HEK293T (cell line): ENCODE measurements around the gene LUZP4.

Source experiments
- CTCF ChIA-PET: fragments of 350-600 bp; formaldehyde crosslinking; extraction: SDS; loops from one replicate; lab custom pipeline; 2021; ENCODE audit warnings: antibody characterized with exemption, inconsistent platforms; lab: Yijun Ruan, JAX
- POLR2A ChIA-PET: fragments of 350-600 bp; formaldehyde crosslinking; extraction: SDS; loops from one replicate; lab custom pipeline; 2020; ENCODE audit warnings: antibody characterized with exemption, inconsistent platforms; lab: Yijun Ruan, JAX
- DNase-seq: peaks from one replicate; pipeline ENCODE4 v3.0.0; 2012; ENCODE audit warnings: mixed read lengths; ENCODE audit errors: extremely low spot score
- ARNT ChIP-seq: fragments of 450-650 bp; IDR thresholded peaks from 2 replicates; pipeline ENCODE4 v1.6.1; 2017; ENCODE audit warnings: mild to moderate bottlenecking
- BHLHE40 ChIP-seq: fragments of 450-650 bp; IDR thresholded peaks from 2 replicates; pipeline ENCODE4 v1.6.1; 2016; ENCODE audit warnings: mild to moderate bottlenecking, moderate library complexity, borderline replicate concordance
- CTBP1 ChIP-seq: fragments of 450-650 bp; IDR thresholded peaks from 2 replicates; pipeline ENCODE4 v1.6.1; 2016; ENCODE audit warnings: borderline replicate concordance
- ELF4 ChIP-seq: fragments of 450-650 bp; IDR thresholded peaks from 2 replicates; pipeline ENCODE4 v1.6.1; 2017; ENCODE audit warnings: antibody characterized with exemption
- FOXA1 ChIP-seq: fragments of 450-650 bp; IDR thresholded peaks from 2 replicates; pipeline ENCODE4 v1.6.1; 2016; ENCODE audit warnings: mild to moderate bottlenecking
- FOXK2 ChIP-seq: fragments of 450-650 bp; IDR thresholded peaks from 2 replicates; pipeline ENCODE4 v1.6.1; 2016; ENCODE audit warnings: mild to moderate bottlenecking
- FOXM1 ChIP-seq: fragments of 450-650 bp; IDR thresholded peaks from 2 replicates; pipeline ENCODE4 v1.6.1; 2017; ENCODE audit warnings: mild to moderate bottlenecking, borderline replicate concordance
- HDGF ChIP-seq: fragments of 450-650 bp; IDR thresholded peaks from 2 replicates; pipeline ENCODE4 v1.6.1; 2017; ENCODE audit warnings: antibody characterized with exemption, borderline replicate concordance
- L3MBTL2 ChIP-seq: fragments of 450-650 bp; conservative IDR thresholded peaks from 2 replicates; pipeline ENCODE4 v1.6.1; 2016; ENCODE audit warnings: mild to moderate bottlenecking
- LEF1 ChIP-seq: fragments of 450-650 bp; IDR thresholded peaks from 2 replicates; pipeline ENCODE4 v1.6.1; 2017; ENCODE audit warnings: mild to moderate bottlenecking, borderline replicate concordance
- NFRKB ChIP-seq: fragments of 450-650 bp; IDR thresholded peaks from 2 replicates; pipeline ENCODE4 v1.6.1; 2016; ENCODE audit warnings: mild to moderate bottlenecking, moderate library complexity
- PKNOX1 ChIP-seq: fragments of 450-650 bp; IDR thresholded peaks from 2 replicates; pipeline ENCODE4 v1.6.1; 2016
- SP1 ChIP-seq: fragments of 450-650 bp; IDR thresholded peaks from 2 replicates; pipeline ENCODE4 v1.6.1; 2017
- SUZ12 ChIP-seq: fragments of 450-650 bp; IDR thresholded peaks from 2 replicates; pipeline ENCODE4 v1.6.1; 2016; ENCODE audit warnings: mild to moderate bottlenecking
- TARDBP ChIP-seq: fragments of 450-650 bp; IDR thresholded peaks from 2 replicates; pipeline ENCODE4 v1.6.1; 2016
- ZNF384 ChIP-seq: fragments of 450-650 bp; IDR thresholded peaks from 2 replicates; pipeline ENCODE4 v1.6.1; 2016

Gene LUZP4, protein sequence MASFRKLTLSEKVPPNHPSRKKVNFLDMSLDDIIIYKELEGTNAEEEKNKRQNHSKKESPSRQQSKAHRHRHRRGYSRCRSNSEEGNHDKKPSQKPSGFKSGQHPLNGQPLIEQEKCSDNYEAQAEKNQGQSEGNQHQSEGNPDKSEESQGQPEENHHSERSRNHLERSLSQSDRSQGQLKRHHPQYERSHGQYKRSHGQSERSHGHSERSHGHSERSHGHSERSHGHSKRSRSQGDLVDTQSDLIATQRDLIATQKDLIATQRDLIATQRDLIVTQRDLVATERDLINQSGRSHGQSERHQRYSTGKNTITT

DNA sequence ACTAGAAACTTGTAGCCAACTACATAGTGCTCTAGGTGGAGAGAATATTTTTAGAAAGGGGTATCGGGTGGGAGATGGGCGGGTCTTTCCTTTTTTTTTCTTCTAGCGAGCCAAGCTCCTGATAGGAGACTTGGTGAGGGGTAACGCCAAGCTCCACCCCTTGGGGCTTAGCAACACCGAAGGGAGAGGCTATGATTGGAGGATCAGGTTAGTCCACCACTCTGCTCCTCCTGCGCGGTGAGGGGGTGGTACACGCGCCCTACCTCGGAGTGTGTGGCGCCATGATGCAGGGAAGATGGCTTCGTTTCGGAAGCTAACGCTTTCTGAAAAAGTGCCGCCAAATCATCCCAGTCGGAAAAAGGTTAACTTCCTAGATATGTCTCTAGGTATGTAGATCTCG lies at the start of gene LUZP4:
LUZP4 (plus strand) TSS at position 251 of the 400 bp plus-strand sequence; CDS start at position 296, 45 bp downstream.
- TF ChIP-seq ARNT (no peak), NFRKB (no peak), SUZ12 (no peak), FOXA1 (no peak), ELF4 (no peak), L3MBTL2 (no peak), PKNOX1 (no peak), FOXM1 (no peak)
- ChIA-PET POLR2A (no interaction called here), CTCF (no interaction called here)
- no peak for DNase-seq

DNA sequence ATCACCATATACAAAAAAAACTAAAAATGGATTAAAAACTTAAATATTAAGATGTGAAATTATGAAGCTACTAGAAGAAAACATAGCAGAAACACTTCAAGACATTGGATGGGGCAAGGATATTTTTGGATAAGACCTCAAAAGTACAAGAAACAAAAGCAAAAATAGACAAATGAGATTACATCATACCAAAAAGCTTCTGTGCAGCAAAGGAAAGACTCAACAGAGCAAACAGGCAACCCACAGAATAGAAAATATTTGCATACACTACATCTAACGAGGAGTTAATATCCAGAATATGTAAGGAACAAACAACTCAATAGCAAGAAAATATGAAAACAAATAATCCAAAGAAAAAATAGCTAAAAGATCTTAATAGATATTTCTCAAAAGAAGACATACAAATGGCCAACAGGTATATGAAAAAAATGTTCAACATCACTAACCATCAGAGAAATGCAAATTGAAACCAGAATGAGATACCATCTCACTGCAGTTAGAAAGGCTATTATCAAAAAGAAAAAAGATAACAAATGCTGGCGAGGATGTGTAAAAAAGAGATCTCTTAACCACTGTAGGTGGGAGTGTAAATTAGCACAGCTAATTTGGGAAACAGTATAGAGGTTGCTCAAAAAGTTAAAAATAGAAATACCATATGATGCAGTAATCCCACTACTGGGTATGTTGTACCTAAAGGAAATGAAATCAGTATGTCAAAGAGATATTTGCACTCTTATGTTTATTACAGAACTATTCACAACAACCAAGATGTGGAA lies 37.9 kb upstream of the LUZP4 start:
- CTCF ChIA-PET, result interaction anchor here (0.7 kb wide), 1 partner anchor 76 kb away, joined by 5 read pairs; no protein-coding TSS in a partner anchor
- no peak for DNase-seq
- no peak for TF ChIP-seq TARDBP
- no peak for TF ChIP-seq L3MBTL2
- TF ChIP-seq ZNF384, result no peak
- no peak for TF ChIP-seq HDGF
- TF ChIP-seq FOXM1, result no peak
- no peak for TF ChIP-seq BHLHE40
- TF ChIP-seq LEF1, result no peak
- no peak for TF ChIP-seq FOXK2
- TF ChIP-seq SUZ12, result no peak
- no peak for TF ChIP-seq FOXA1
- TF ChIP-seq ELF4, result no peak
- no peak for TF ChIP-seq ARNT
- TF ChIP-seq NFRKB, result no peak
- no peak for TF ChIP-seq CTBP1
- TF ChIP-seq PKNOX1, result no peak
- POLR2A ChIA-PET, result no interaction called here

DNA sequence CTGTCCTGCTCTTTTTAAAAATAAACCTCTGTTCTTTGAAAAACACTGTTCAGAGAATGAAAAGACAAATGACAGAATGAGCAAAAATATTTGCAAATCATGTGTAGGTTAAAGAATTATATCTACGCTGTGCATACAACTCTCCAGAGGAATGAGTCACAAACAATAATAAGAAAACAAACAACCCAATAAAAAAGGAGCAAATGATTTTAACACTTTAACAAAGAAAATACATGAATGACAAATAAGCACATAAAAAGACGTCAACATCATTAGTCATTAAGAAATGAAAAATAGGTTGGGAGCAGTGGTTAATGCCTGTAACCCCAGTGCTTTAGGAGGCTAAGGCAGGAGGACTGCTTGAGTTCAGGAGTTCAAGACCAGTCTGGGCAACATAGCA lies 34.5 kb upstream of the LUZP4 start:
- POLR2A ChIA-PET, result no interaction called here
- no peak for TF ChIP-seq ELF4
- TF ChIP-seq HDGF, result no peak
- TF ChIP-seq BHLHE40, result no peak
- TF ChIP-seq SP1, result no peak
- TF ChIP-seq FOXK2, result no peak
- no peak for TF ChIP-seq FOXA1
- TF ChIP-seq CTBP1, result no peak
- TF ChIP-seq TARDBP, result no peak
- no peak for TF ChIP-seq L3MBTL2
- no peak for TF ChIP-seq ZNF384
- TF ChIP-seq LEF1, result no peak
- TF ChIP-seq SUZ12, result no peak
- TF ChIP-seq NFRKB, result no peak
- no peak for TF ChIP-seq PKNOX1
- no peak for TF ChIP-seq ARNT
- no peak for TF ChIP-seq FOXM1
- CTCF ChIA-PET, result interaction anchor here (0.6 kb wide), 1 partner anchor 27 kb away, joined by 3 read pairs; no protein-coding TSS in a partner anchor
- DNase-seq, result no peak

DNA sequence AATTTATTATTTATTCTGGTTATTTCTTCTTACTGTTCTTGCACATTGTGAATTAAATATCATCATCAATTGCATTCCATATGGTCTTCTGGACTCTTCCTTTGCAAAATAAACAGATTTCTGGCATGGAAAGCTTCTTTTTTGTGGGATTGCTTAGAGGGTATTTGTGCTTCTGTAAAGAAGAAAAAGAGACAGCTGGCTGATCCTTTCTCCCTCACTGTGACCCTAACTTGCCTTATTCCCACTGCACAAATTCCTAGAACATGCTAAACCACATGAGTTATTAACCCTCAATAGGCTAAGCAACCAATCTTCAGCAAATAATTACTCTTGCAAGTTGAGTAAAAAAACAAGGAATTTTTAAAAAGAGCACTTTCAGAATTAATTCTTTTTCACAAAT lies 31.8 kb upstream of the LUZP4 start:
- ChIA-PET POLR2A (no interaction called here), CTCF (no interaction called here)
- no peak for DNase-seq
- TF ChIP-seq CTBP1, result no peak
- TF ChIP-seq ARNT, result no peak
- TF ChIP-seq FOXM1, result no peak
- no peak for TF ChIP-seq PKNOX1
- TF ChIP-seq SUZ12, result no peak
- TF ChIP-seq LEF1, result no peak
- TF ChIP-seq ZNF384, result no peak
- no peak for TF ChIP-seq FOXA1
- TF ChIP-seq TARDBP, result no peak
- TF ChIP-seq FOXK2, result no peak
- TF ChIP-seq SP1, result no peak
- no peak for TF ChIP-seq L3MBTL2
- TF ChIP-seq HDGF, result no peak
- no peak for TF ChIP-seq BHLHE40
- no peak for TF ChIP-seq NFRKB
- no peak for TF ChIP-seq ELF4

DNA sequence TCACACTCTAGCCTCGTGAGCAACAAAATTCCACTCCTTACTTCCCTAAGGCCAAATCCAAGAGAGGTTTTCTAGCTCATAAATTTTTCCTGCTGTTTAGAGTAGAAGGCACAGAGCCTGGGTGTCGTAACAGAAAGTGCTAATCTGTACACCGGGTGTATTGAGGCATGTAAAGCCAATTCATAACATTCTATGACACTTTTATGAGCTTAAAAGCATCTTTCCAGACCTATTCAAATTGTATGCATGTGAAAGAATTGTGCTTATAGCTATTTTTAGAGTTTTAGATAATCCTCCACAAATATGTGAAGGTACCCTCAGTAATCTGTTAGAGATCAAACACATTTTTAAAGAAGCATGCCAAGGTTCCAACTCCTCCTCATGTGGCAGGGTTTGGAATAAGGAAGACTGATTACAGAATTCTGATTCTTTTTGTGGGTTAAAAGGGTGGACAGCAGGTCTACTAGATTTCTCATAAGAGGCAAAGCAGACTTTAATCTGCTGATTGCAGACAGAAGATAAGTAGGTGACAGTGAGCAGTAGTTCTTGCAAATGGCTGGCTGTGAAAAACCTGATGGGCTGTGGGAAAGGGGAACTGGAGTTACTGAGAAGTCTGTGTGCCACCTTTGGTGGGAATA lies 30.2 kb upstream of the LUZP4 start:
- ChIA-PET CTCF (interaction anchor here (0.7 kb wide), 1 partner anchor 106 kb away, joined by 3 read pairs; no protein-coding TSS in a partner anchor), POLR2A (interaction anchor here (0.9 to 1.7 kb wide), 3 partner anchors 9 to 40 kb away, joined by 3 to 6 read pairs (median 4); no protein-coding TSS in a partner anchor)
- peak; percentile 48 for DNase-seq
- TF ChIP-seq PKNOX1 (peak; percentile 90), FOXK2 (no peak), NFRKB (no peak), CTBP1 (peak; percentile 58)
